Body of pancreas (tissue), 4 donors: Measurements from ENCODE around the gene HAGHL. TPM values are rescaled to one million over a fixed set of nuclear protein-coding genes. Genes with fewer than 3 reads are reported as not detected.

Experiments
- ATAC-seq: fragments of 150-250 bp; one replicate; pipeline ENCODE4 v1.9.1; 2016
- DNase-seq, 4 donors: peaks; one replicate each; pipeline ENCODE4 v3.0.0-alpha.2; 2019
- H3K27ac ChIP-seq, 4 donors: fragments of 200-600 bp; sonication (generic); 1 replicate in 3 of 4; 2 replicates in 1 of 4; pipeline versions ENCODE4 v1.5.1 to v1.6.1; 2016 to 2019; ENCODE audit warnings: mild to moderate bottlenecking in 1 of 4, mixed read lengths in 1 of 4, moderate library complexity in 1 of 4
- H3K27me3 ChIP-seq, 2 donors: fragments of 200-600 bp; sonication (generic); one replicate each; pipeline ENCODE4 v1.6.0; 2016; ENCODE audit warnings: mild to moderate bottlenecking in 1 of 2
- H3K36me3 ChIP-seq, 2 donors: fragments of 200-600 bp; sonication (generic); replicated peaks in 1 of 2; 2 replicates each; pipeline ENCODE4 v1.5.1; 2016; ENCODE audit warnings: low read depth in 2 of 2; ENCODE audit not compliant: insufficient read depth in 1 of 2
- H3K4me1 ChIP-seq: fragments of 200-600 bp; sonication (generic); one replicate; pipeline ENCODE4 v1.6.0; 2016
- H3K4me3 ChIP-seq, 2 donors: fragments of 200-600 bp; sonication (generic); 1 replicate in 1 of 2; 2 replicates in 1 of 2; pipeline ENCODE4 v1.5.1; 2016 to 2019
- H3K9me3 ChIP-seq, 3 donors: fragments of 200-600 bp; sonication (generic); 1 replicate in 2 of 3; 2 replicates in 1 of 3; pipeline ENCODE4 v1.5.1; 2016
- POLR2A ChIP-seq, 3 donors: fragments of 450-650 bp; IDR thresholded peaks; one replicate each; pipeline ENCODE4 v1.6.1; 2016; ENCODE audit warnings: antibody characterized with exemption in 3 of 3, mild to moderate bottlenecking in 2 of 3
- WGBS, 2 donors: methylation state at CpG; one replicate each; pipeline ENCODE4 v1.1.5; 2017; 5-methylcytosine and 5-hydroxymethylcytosine counted together
- intact Hi-C: fragments of 100-400 bp; cut with DNase I; formaldehyde crosslinking; loops from one replicate; pipeline ENCODE4 v1.15.1; 2023
- total RNA-seq, 2 donors: library from RNA; depleted of rRNA; stranded (reverse); fragments of >200 nt; gene quantifications; one replicate each; pipeline ENCODE4 v1.1.0, GENCODE V29; 2016
- TF ChIP-seq, protein P1 (sequence below), 7 experiments: fragments of 450-650 bp in 4 of 7; fragments of 200-600 bp in 3 of 7; sonication (generic) in 3 of 7; IDR thresholded peaks; one replicate each; pipeline ENCODE4 v1.5.1; 2016 to 2019; ENCODE audit warnings: antibody characterized with exemption in 7 of 7

Gene HAGHL
- total RNA-seq, 2 donors from 2014 or later: 2.6 TPM; not detected in 1

DNA sequence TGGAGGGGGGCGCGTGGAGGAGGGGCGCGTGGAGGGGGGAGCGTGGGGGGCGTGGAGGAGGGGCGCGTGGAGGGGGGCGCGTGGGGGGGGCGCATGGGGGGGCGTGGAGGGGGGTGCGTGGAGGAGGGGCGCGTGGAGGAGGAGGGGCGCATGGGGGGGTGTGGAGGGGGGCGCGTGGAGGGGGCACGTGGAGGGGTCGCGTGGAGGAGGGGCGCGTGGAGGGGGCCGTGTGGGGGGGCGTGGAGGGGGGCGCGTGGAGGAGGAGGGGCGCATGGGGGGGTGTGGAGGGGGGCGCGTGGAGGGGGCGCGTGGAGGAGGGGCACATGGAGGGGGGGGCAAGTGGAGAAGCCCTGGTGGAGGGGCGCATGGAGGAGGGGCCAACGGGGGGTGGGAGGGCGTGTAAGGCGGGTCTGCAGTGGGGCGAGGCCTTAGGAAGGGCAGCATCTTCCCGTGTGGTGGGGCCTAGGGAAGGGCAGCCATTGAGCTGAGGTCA lies 40.9 kb downstream of the HAGHL start:
- ATAC-seq: no peak
- H3K4me1 ChIP-seq: no peaks in the 10 kb centered on the region
- no peaks in the 10 kb centered on the region for H3K27me3 ChIP-seq
- H3K36me3 ChIP-seq: no peaks in the 10 kb centered on the region
- TF ChIP-seq, protein P1, sequence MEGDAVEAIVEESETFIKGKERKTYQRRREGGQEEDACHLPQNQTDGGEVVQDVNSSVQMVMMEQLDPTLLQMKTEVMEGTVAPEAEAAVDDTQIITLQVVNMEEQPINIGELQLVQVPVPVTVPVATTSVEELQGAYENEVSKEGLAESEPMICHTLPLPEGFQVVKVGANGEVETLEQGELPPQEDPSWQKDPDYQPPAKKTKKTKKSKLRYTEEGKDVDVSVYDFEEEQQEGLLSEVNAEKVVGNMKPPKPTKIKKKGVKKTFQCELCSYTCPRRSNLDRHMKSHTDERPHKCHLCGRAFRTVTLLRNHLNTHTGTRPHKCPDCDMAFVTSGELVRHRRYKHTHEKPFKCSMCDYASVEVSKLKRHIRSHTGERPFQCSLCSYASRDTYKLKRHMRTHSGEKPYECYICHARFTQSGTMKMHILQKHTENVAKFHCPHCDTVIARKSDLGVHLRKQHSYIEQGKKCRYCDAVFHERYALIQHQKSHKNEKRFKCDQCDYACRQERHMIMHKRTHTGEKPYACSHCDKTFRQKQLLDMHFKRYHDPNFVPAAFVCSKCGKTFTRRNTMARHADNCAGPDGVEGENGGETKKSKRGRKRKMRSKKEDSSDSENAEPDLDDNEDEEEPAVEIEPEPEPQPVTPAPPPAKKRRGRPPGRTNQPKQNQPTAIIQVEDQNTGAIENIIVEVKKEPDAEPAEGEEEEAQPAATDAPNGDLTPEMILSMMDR (IDR thresholded peaks at IDR 0.05): no peak
- TF ChIP-seq POLR2A (IDR thresholded peaks at IDR 0.05): no peak
- no peak overlapping the region for H3K4me3 ChIP-seq
- intact Hi-C loops: no loop called here
- H3K27ac ChIP-seq: no peak overlapping the region
- 41 to 45% methylated on average over 12 to 15 of the region's 38 CpGs for WGBS, 2 donors
- no peak for DNase-seq
- H3K9me3 ChIP-seq: no peaks in the 10 kb centered on the region

DNA sequence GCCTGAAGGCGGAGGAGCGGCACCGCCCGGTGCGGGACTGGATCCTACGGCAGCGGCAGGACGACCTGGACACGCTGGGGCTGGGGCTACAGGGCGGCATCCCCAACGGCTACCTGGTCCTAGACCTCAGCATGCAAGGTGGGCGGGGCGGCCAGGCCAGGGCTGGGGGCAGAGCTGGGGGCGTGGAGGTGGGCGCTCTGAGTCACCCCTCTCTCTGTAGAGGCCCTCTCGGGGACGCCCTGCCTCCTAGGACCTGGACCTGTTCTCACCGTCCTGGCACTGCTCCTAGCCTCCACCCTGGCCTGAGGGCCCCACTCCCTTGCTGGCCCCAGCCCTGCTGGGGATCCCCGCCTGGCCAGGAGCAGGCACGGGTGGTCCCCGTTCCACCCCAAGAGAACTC lies 41.5 kb downstream of the HAGHL start:
- DNase-seq (no peak), ATAC-seq (no peak)
- TF ChIP-seq, protein P1 (IDR thresholded peaks at IDR 0.05): no peak
- no peak for TF ChIP-seq POLR2A (IDR thresholded peaks at IDR 0.05)

DNA sequence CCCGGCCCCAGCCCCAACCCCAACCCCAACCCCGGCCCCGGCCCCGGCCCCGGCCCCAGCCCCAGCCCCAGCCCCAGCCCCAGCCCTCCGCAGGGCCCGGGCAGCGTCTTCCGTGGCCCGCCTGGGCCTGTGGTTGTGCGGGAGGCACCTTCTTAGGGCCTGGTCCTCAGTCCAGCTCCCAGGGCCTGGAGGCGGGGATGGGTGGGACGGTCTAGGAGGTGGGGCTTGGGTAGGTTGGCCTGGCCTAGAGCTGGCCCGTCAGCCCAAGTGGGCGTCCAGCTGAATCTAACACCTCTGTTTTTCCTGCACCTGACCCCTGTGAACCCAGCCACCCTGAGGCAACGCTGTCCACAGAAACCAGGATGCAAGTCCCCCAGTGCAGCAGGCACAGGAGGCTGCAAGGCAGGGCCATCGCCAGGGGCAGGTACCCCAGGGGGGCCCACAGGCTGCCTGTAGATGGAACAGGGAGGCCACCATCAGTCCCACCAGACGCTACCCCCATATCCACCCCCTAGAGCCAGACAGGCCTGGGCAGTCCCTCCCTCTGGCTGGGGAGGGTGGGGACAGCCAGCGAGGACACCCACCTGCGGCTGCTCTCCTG lies 42.4 kb downstream of the HAGHL start:
- H3K4me1 ChIP-seq: no peaks in the 10 kb centered on the region
- H3K36me3 ChIP-seq: no peaks in the 10 kb centered on the region
- intact Hi-C loops: no loop called here
- no peak overlapping the region for H3K27ac ChIP-seq
- H3K4me3 ChIP-seq: no peak overlapping the region
- 73 to 90% methylated on average over 2 to 12 of the region's 20 CpGs for WGBS, 2 donors
- DNase-seq (no peak), ATAC-seq (no peak)
- no peak for TF ChIP-seq POLR2A (IDR thresholded peaks at IDR 0.05)
- TF ChIP-seq, protein P1 (IDR thresholded peaks at IDR 0.05): no peak
- H3K27me3 ChIP-seq: no peaks in the 10 kb centered on the region
- no peaks in the 10 kb centered on the region for H3K9me3 ChIP-seq

More for the DNA sequence above, 41.5 kb downstream of the HAGHL start:
- H3K27ac ChIP-seq: no peak overlapping the region
- H3K4me1 ChIP-seq: no peaks in the 10 kb centered on the region
- no peaks in the 10 kb centered on the region for H3K9me3 ChIP-seq
- H3K27me3 ChIP-seq: no peaks in the 10 kb centered on the region
- 64 to 87% methylated on average over 6 to 12 of the region's 21 CpGs for WGBS, 2 donors
- no peaks in the 10 kb centered on the region for H3K36me3 ChIP-seq
- intact Hi-C loops: no loop called here
- no peak overlapping the region for H3K4me3 ChIP-seq

DNA sequence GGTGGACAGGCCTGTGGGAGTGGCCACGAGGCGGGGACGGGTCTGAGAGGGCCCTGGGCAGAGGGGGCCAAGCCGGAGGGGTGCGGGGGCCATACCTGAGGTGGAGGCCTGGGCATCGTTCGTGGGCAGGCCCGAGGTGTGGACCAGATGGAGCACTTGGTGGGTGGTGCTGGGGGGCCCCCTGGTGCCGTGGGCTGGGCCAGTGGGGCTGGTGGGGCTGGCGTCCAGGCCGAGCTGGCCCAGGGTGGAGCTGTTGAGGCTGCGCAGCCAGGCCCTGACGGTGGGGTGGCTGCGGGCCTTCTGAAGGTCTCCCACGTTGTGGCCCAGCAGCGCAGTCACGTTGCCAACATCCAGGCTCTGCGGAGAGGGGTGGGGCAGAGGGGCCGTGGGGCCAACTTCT lies 43.0 kb downstream of the HAGHL start:
- Histone ChIP-seq H3K4me3 (no peak overlapping the region), H3K4me1 (no peaks in the 10 kb centered on the region), H3K36me3 (no peaks in the 10 kb centered on the region), H3K27me3 (no peaks in the 10 kb centered on the region), H3K27ac (no peak overlapping the region), H3K9me3 (no peaks in the 10 kb centered on the region)
- no peak for ATAC-seq
- intact Hi-C loops: no loop called here
- WGBS, 2 donors: 65% methylated on average over 18 of the region's 19 CpGs; no CpG with 5 or more reads in 1 of the 2 donors
- TF ChIP-seq, protein P1 (IDR thresholded peaks at IDR 0.05): no peak
- no peak for TF ChIP-seq POLR2A (IDR thresholded peaks at IDR 0.05)
- no peak for DNase-seq

DNA sequence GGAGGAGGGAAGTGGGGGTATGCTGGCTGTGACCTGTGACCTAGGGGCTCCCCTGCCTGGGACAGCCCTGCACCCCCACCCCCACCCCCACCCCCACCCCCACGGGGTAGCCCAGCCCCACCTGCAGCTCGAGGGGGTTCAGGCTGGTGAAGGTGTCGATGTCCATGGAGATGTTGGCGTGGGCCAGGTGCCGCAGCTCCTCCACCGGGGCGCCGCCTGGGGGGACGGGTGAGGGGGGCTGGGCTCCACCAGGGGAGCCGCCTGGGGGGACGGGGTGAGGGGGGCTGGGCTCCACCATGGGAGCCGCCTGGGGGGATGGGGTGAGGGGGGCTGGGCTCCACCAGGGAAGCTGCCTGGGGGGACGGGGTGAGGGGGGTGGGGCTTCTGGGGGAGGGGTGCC lies 43.5 kb downstream of the HAGHL start:
- Histone ChIP-seq H3K9me3 (no peaks in the 10 kb centered on the region), H3K4me3 (no peak overlapping the region), H3K4me1 (no peaks in the 10 kb centered on the region), H3K36me3 (no peaks in the 10 kb centered on the region), H3K27ac (no peak overlapping the region), H3K27me3 (no peaks in the 10 kb centered on the region)
- intact Hi-C loops: no loop called here
- DNase-seq: no peak
- no peak for TF ChIP-seq POLR2A (IDR thresholded peaks at IDR 0.05)
- TF ChIP-seq, protein P1 (IDR thresholded peaks at IDR 0.05): no peak
- ATAC-seq: no peak
- WGBS, 2 donors: 50 to 60% methylated on average over 2 of the region's 13 CpGs
